ENCODE data around the gene GAL3ST2.
"Not testable (repeated sequence)": the region's sequence is repeated elsewhere in the genome, so short reads cannot be mapped to it uniquely, and the experiment has no call there.

Gene GAL3ST2

GRCh38 chr2:241796209-241796608 lies 19.6 kb downstream of the GAL3ST2 start:
- DNase-seq = no peak

GRCh38 chr2:241796610-241797138 lies 20.1 kb downstream of the GAL3ST2 start:
- DNase-seq = no peak

- DNase-seq = no peak
Measured at GRCh38 chr2:241797441-241798080, 20.9 kb downstream of the GAL3ST2 start.

- DNase-seq = no peak
Measured at GRCh38 chr2:241798081-241798630, 21.5 kb downstream of the GAL3ST2 start.

GRCh38 chr2:241798631-241799521 lies 22.3 kb downstream of the GAL3ST2 start:
- DNase-seq = no peak

GRCh38 chr2:241799522-241800197 lies 23.0 kb downstream of the GAL3ST2 start:
- DNase-seq = no peak

GRCh38 chr2:241800198-241800903 lies 23.7 kb downstream of the GAL3ST2 start:
- DNase-seq = not testable (repeated sequence)

GRCh38 chr2:241801611-241802420 lies 25.2 kb downstream of the GAL3ST2 start:
- DNase-seq = no peak

- no peak for DNase-seq
Measured at GRCh38 chr2:241802421-241803318, 26.0 kb downstream of the GAL3ST2 start.

- no peak for DNase-seq
Measured at GRCh38 chr2:241803387-241804325, 27.0 kb downstream of the GAL3ST2 start.

GRCh38 chr2:241804326-241805229 lies 28.0 kb downstream of the GAL3ST2 start:
- peak; percentile 2 to 5 for DNase-seq

GRCh38 chr2:241806217-241806616 lies 29.6 kb downstream of the GAL3ST2 start:
- not testable (repeated sequence) for DNase-seq

- no peak for DNase-seq
Measured at GRCh38 chr2:241808051-241808720, 31.6 kb downstream of the GAL3ST2 start.

GRCh38 chr2:241808721-241809382 lies 32.2 kb downstream of the GAL3ST2 start, which contains the start of gene NEU4:
Gene NEU4 (plus strand): TSS chr2:241809193. CDS start chr2:241814485, 5,292 bp downstream.
- no peak for DNase-seq

GRCh38 chr2:241809383-241810306 lies 33.0 kb downstream of the GAL3ST2 start:
- no peak for DNase-seq

Measured in AML-193 (cell line).